Measurements from ENCODE around the gene FCHSD2.
"Not testable (repeated sequence)": the region's sequence is repeated elsewhere in the genome, so short reads cannot be mapped to it uniquely, and the experiment has no call there.

The FCHSD2 gene

DNA sequence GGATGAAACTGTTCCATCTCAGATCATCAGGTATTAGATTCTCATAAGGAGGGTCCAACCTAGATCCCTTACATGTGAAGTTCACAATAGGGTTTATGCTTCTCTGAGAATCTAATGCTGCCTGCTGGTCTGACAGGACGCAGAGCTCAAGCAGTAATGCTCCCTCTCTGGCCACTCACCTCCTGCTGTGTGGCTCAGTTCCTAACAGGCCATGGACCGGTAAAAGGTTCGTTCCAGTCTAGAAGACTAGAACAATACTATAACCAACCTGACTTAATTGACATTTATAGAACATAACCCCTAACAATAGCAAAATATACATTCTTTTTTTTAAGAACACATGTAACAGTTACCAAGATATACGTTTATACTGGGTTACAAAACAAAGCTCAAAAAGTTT, 282.1 kb downstream of the FCHSD2 start:
- DNase-seq: no peak

DNA sequence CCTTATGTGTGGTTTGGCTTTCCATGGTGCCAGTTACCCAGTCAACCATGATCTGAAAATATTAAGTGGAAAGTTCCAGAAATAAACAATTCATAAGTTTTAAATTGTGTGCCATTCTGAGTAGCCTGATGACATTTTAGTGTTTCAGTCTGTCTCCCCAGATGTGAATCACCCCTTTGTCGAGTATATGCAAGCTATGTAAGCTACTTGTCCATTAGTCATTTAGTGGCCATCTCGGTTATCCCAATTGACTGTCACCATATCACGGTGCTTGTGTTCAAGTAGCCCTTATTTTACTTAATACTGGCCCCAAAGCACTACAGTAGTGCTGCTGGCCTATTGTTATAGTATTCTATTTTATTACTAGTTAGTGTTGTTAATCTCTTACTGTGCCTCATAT, 283.0 kb downstream of the FCHSD2 start:
- no peak for DNase-seq

- not testable (repeated sequence) for DNase-seq
Observed at GRCh38 chr11:72858267-72858666, 283.9 kb downstream of the FCHSD2 start.

- DNase-seq: no peak
Observed at GRCh38 chr11:72856551-72857345, 285.4 kb downstream of the FCHSD2 start.

DNA sequence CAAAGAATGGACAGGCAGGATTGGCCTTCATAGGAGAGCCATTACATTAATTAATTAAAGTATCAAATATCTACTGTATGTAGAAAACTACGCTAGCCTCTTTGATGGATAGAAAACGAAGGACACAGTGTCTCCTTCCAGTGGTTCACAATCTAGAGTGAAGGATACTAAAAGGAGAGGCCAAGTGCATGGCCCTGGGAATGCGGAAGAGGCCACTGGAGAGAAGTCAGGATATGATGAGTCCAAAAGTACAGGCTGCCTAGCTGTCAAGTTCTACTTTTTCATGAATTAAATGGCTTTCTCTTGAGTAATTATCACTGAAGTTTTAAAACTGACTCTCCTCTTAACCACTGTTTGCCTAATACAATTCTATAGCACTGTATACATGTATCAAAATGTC, 286.1 kb downstream of the FCHSD2 start:
- DNase-seq: no peak

DNA sequence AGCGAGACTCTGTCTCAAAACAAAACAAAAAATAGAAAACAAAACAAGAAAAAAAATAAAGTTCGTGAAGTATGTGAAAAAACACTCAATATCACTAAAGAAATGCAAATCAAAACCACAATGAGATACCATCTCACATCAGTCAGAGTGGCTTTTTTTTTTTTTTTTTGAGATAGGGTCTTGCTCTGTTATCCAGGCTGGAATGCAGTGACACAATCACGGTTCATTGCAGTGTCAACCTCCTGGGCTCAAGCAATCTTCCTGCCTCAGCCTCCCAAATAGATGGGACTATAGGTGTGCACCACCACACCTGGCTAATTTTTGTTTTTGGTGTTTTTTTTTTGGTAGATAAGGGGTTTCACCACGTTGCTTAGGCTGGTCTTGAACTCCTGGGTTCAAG, 290.4 kb downstream of the FCHSD2 start:
- DNase-seq: no peak

GRCh38 chr11:72850832-72851231, 291.3 kb downstream of the FCHSD2 start:
- no peak for DNase-seq

DNA sequence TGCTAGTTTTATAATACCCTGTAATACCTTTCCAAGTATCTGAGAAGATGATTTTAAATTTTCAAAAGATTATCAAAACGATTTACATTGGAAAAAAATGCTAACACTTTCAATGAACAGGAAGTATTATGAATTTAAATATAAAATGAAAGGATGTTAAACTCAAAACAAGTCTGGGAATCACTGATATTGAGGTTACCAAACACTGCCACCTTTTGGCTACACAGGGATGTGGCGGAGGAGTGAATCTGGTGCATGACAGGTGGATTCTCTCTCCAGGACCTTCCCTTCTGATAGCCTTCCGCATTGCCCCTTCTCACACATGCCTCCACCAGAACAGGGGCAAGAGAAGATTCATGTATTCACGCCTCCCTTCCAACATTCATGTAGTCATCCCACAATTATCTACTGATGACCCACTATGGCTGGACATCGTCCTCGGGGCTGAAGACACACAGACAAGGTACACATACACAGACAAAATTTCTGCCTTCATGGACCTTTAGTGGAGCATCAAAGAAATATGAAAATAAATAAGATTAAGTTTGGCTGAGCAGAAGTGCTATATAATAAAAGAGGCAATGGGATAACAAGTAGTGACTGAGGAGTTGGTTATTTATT, 293.2 kb downstream of the FCHSD2 start:
- no peak for DNase-seq

GRCh38 chr11:72844356-72844755, 297.8 kb downstream of the FCHSD2 start:
- no peak for DNase-seq

DNA sequence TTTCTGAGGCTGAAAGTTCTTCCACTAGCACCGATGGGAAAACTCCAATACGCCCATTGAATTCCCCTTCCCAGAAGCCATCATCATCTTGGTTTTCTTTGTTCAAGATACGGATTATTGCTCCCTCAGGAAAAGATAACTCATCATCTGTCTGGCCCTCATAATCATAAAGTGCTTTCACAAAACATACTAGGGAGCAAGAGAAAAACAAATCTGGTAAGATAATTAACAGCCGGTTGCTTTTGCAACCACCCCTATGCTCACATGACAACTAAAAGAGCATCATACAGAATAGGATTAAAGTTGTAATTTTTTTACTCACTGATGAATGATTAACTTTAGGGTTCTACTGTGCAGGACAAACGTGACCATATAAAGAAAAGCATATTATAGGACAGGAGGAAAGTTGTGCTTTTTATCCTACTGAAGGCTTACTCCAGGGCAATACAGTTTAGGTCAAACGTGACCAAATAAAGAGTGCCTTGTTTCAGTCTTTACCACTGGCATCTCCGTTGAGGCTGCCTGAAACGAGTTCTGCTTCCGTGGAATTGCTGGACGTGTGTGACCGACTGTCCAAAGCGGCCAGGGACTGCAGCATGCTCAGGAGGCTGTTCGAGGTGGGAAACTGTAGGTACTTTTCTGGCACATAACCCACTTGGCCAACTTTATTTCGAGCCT, 299.3 kb downstream of the FCHSD2 start:
- no peak for DNase-seq

DNA sequence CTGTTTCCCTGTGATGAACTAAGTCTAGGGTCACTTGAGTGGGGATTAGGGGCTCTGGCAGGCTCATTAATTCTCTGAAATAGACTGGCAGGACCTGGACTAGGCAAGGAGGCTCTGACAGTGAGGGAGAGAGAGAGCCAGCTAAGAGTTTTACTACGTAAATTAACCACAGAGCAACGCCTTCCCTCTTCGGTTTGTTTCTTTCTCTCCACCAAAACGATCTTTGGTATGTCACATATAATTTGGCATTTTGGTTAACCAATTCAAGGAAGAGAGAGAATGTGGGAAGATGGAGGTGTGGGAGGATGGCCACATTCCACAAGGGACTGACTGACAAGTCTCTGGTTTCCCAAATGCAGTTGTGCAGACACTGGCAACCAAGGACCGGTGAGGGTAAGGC, 300.0 kb downstream of the FCHSD2 start:
- DNase-seq: no peak

- DNase-seq: no peak
Observed at GRCh38 chr11:72841397-72841796, 300.7 kb downstream of the FCHSD2 start.

DNA sequence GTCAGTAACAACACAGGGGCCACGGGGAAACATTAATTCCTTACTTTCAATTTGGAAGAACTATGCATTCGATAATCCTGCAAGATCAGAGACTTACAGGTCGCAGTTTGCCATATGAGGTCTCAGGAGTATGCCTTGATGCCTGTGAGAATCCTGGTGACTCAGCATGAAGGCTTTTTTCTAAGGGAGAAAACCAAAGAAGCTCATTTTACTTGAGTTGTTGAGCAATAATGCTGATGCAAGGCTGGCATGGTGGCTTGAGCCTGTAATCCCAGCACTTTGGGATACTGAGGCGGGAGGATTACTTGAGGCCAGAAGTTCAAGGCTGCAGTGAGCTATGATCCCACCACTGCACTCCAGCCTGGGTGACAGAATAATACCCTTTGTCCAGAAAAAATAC, 301.3 kb downstream of the FCHSD2 start:
- no peak for DNase-seq

GRCh38 chr11:72838691-72839305, 303.3 kb downstream of the FCHSD2 start:
- no peak for DNase-seq

DNA sequence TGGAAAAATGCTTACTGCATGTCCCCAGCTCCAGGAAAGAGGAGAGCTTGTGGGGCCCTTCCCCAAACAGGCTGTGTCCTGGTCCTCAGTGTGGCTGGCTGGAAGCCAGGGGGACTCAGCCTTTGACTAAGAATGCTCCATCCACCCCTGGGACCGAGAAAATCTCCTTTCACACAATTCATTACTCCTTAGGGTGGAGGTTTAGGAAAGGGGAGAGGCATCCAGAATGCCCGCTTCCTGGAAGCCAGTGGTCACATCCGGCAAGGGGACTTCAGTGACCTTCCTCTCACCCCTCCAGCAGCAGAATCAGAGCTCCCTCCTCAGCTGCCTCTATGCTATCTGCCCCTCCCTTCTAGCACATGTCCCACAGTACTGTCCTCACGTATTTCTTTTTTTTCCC, 306.0 kb downstream of the FCHSD2 start:
- DNase-seq: no peak

- DNase-seq: no peak
Observed at GRCh38 chr11:72834905-72835304, 307.2 kb downstream of the FCHSD2 start.

- no peak for DNase-seq
Observed at GRCh38 chr11:72833811-72834493, 308.2 kb downstream of the FCHSD2 start.

GRCh38 chr11:72833083-72833733, 308.9 kb downstream of the FCHSD2 start:
- no peak for DNase-seq

- no peak for DNase-seq
Observed at GRCh38 chr11:72832301-72833082, 309.6 kb downstream of the FCHSD2 start.

- DNase-seq: peak; percentile 9
Observed at GRCh38 chr11:72831521-72832300, 310.4 kb downstream of the FCHSD2 start.
